Tibial nerve (tissue), 3 donors: Measurements from ENCODE around the gene NBPF4.
"Not testable (repeated sequence)": the region's sequence is repeated elsewhere in the genome, so short reads cannot be mapped to it uniquely, and the experiment has no call there.

Source experiments
- CTCF ChIP-seq, 5 experiments: fragments of 200-600 bp in 3 of 5; fragments of 450-650 bp in 2 of 5; sonication (generic) in 3 of 5; IDR thresholded peaks; one replicate each; pipeline ENCODE4 v1.5.1; 2016 to 2019; ENCODE audit warnings: antibody characterized with exemption in 5 of 5, mild to moderate bottlenecking in 3 of 5, moderate library complexity in 2 of 5
- POLR2A ChIP-seq, 2 donors: fragments of 450-650 bp; IDR thresholded peaks; one replicate each; pipeline ENCODE4 v1.6.1; 2017; ENCODE audit warnings: antibody characterized with exemption in 2 of 2, mild to moderate bottlenecking in 2 of 2, moderate library complexity in 2 of 2

GRCh38 chr1:108227772-108228171 is 16.1 kb downstream of the NBPF4 start:
- TF ChIP-seq CTCF, POLR2A (IDR thresholded peaks at IDR 0.05): not testable (repeated sequence)
